ENCODE data around the gene BCL11A. TPM values are rescaled to one million over a fixed set of nuclear protein-coding genes. Genes with fewer than 3 reads are reported as not detected.
"Not testable (repeated sequence)": the region's sequence is repeated elsewhere in the genome, so short reads cannot be mapped to it uniquely, and the experiment has no call there.

Gene BCL11A
- total RNA-seq, 2 experiments from 2014 or later: not detected

GRCh38 chr2:60439219-60439974 is 114.1 kb downstream of the BCL11A start:
- Mint-ChIP-seq H3K4me3 (no peak overlapping the region), H3K36me3 (ENCODE audit: low read depth) (no peaks in the 10 kb centered on the region), H3K27me3 (no peaks in the 10 kb centered on the region), H3K27ac (no peak overlapping the region), H3K4me1 (no peaks in the 10 kb centered on the region), H3K9me3 (no peaks in the 10 kb centered on the region)
- ChIA-PET POLR2A (no interaction called here), CTCF (no interaction called here)
- no peak for DNase-seq

GRCh38 chr2:60438653-60439052 is 114.8 kb downstream of the BCL11A start:
- H3K4me1 Mint-ChIP-seq: no peaks in the 10 kb centered on the region
- no peak overlapping the region for H3K27ac Mint-ChIP-seq
- ChIA-PET CTCF (no interaction called here), POLR2A (no interaction called here)
- H3K4me3 Mint-ChIP-seq: no peak overlapping the region
- DNase-seq: no peak
- no peaks in the 10 kb centered on the region for H3K36me3 Mint-ChIP-seq (ENCODE audit: low read depth)
- no peaks in the 10 kb centered on the region for H3K27me3 Mint-ChIP-seq
- no peaks in the 10 kb centered on the region for H3K9me3 Mint-ChIP-seq

- no peak for DNase-seq
- POLR2A ChIA-PET: no interaction called here
These were observed 115.3 kb downstream of the BCL11A start for GRCh38 chr2:60438131-60438530.

GRCh38 chr2:60437080-60437696 is 116.3 kb downstream of the BCL11A start:
- no peak for DNase-seq
- Mint-ChIP-seq H3K9me3 (no peaks in the 10 kb centered on the region), H3K27ac (no peak overlapping the region), H3K4me3 (no peak overlapping the region), H3K36me3 (ENCODE audit: low read depth) (no peaks in the 10 kb centered on the region), H3K4me1 (no peaks in the 10 kb centered on the region), H3K27me3 (no peaks in the 10 kb centered on the region)
- ChIA-PET POLR2A (no interaction called here), CTCF (no interaction called here)

More at GRCh38 chr2:60438131-60438530, 115.3 kb downstream of the BCL11A start:
- Mint-ChIP-seq H3K4me1 (no peaks in the 10 kb centered on the region), H3K27ac (no peak overlapping the region), H3K9me3 (no peaks in the 10 kb centered on the region), H3K4me3 (no peak overlapping the region), H3K27me3 (no peaks in the 10 kb centered on the region), H3K36me3 (ENCODE audit: low read depth) (no peaks in the 10 kb centered on the region)
- CTCF ChIA-PET: no interaction called here

GRCh38 chr2:60433018-60433596 is 120.3 kb downstream of the BCL11A start:
- CTCF ChIA-PET: no interaction called here

GRCh38 chr2:60432035-60432601 is 121.3 kb downstream of the BCL11A start:
- H3K4me3 Mint-ChIP-seq: no peak overlapping the region
- H3K4me1 Mint-ChIP-seq: no peaks in the 10 kb centered on the region
- CTCF ChIA-PET: no interaction called here
- no peak for DNase-seq
- no peak overlapping the region for H3K27ac Mint-ChIP-seq
- no peaks in the 10 kb centered on the region for H3K9me3 Mint-ChIP-seq
- no peaks in the 10 kb centered on the region for H3K27me3 Mint-ChIP-seq
- POLR2A ChIA-PET: no interaction called here
- H3K36me3 Mint-ChIP-seq (ENCODE audit: low read depth): no peaks in the 10 kb centered on the region

More at GRCh38 chr2:60433018-60433596, 120.3 kb downstream of the BCL11A start:
- no peaks in the 10 kb centered on the region for H3K27me3 Mint-ChIP-seq
- no peaks in the 10 kb centered on the region for H3K36me3 Mint-ChIP-seq (ENCODE audit: low read depth)
- POLR2A ChIA-PET: no interaction called here
- H3K27ac Mint-ChIP-seq: no peak overlapping the region
- no peak overlapping the region for H3K4me3 Mint-ChIP-seq
- no peaks in the 10 kb centered on the region for H3K4me1 Mint-ChIP-seq
- H3K9me3 Mint-ChIP-seq: no peaks in the 10 kb centered on the region
- no peak for DNase-seq

GRCh38 chr2:60429681-60430080 is 123.8 kb downstream of the BCL11A start:
- POLR2A ChIA-PET: no interaction called here
- Mint-ChIP-seq H3K36me3 (ENCODE audit: low read depth) (no peaks in the 10 kb centered on the region), H3K9me3 (no peaks in the 10 kb centered on the region), H3K4me1 (no peaks in the 10 kb centered on the region), H3K27me3 (no peaks in the 10 kb centered on the region), H3K4me3 (no peak overlapping the region), H3K27ac (no peak overlapping the region)
- no peak for DNase-seq
- CTCF ChIA-PET: no interaction called here

- Mint-ChIP-seq H3K36me3 (ENCODE audit: low read depth) (no peaks in the 10 kb centered on the region), H3K27ac (no peak overlapping the region), H3K4me1 (no peaks in the 10 kb centered on the region), H3K9me3 (no peaks in the 10 kb centered on the region), H3K27me3 (no peaks in the 10 kb centered on the region), H3K4me3 (no peak overlapping the region)
- CTCF ChIA-PET: no interaction called here
- POLR2A ChIA-PET: no interaction called here
- DNase-seq: no peak
These were observed 126.6 kb downstream of the BCL11A start for GRCh38 chr2:60426880-60427279.

GRCh38 chr2:60426341-60426740 is 127.1 kb downstream of the BCL11A start:
- no peaks in the 10 kb centered on the region for H3K9me3 Mint-ChIP-seq
- H3K4me1 Mint-ChIP-seq: no peaks in the 10 kb centered on the region
- no peak overlapping the region for H3K27ac Mint-ChIP-seq
- no peak for DNase-seq
- H3K36me3 Mint-ChIP-seq (ENCODE audit: low read depth): no peaks in the 10 kb centered on the region
- CTCF ChIA-PET: no interaction called here
- POLR2A ChIA-PET: no interaction called here
- H3K4me3 Mint-ChIP-seq: no peak overlapping the region
- H3K27me3 Mint-ChIP-seq: no peaks in the 10 kb centered on the region

GRCh38 chr2:60424233-60424632 is 129.2 kb downstream of the BCL11A start:
- no peak for DNase-seq
- no peak overlapping the region for H3K27ac Mint-ChIP-seq
- ChIA-PET CTCF (no interaction called here), POLR2A (no interaction called here)
- H3K4me3 Mint-ChIP-seq: no peak overlapping the region
- H3K9me3 Mint-ChIP-seq: no peaks in the 10 kb centered on the region
- no peaks in the 10 kb centered on the region for H3K27me3 Mint-ChIP-seq
- H3K36me3 Mint-ChIP-seq (ENCODE audit: low read depth): no peaks in the 10 kb centered on the region
- no peaks in the 10 kb centered on the region for H3K4me1 Mint-ChIP-seq

- POLR2A ChIA-PET: no interaction called here
- CTCF ChIA-PET: no interaction called here
- no peak for DNase-seq
- Mint-ChIP-seq H3K27ac (no peak overlapping the region), H3K9me3 (no peaks in the 10 kb centered on the region), H3K36me3 (ENCODE audit: low read depth) (no peaks in the 10 kb centered on the region), H3K4me1 (no peaks in the 10 kb centered on the region), H3K4me3 (no peak overlapping the region), H3K27me3 (no peaks in the 10 kb centered on the region)
These were observed 129.9 kb downstream of the BCL11A start for GRCh38 chr2:60423505-60423904.

GRCh38 chr2:60422826-60423483 is 130.5 kb downstream of the BCL11A start:
- Mint-ChIP-seq H3K36me3 (ENCODE audit: low read depth) (no peaks in the 10 kb centered on the region), H3K27me3 (no peaks in the 10 kb centered on the region), H3K4me1 (no peaks in the 10 kb centered on the region), H3K27ac (no peak overlapping the region), H3K4me3 (no peak overlapping the region), H3K9me3 (no peaks in the 10 kb centered on the region)
- ChIA-PET CTCF (no interaction called here), POLR2A (no interaction called here)
- no peak for DNase-seq

- H3K4me3 Mint-ChIP-seq; CTCF ChIA-PET; H3K9me3 Mint-ChIP-seq; H3K27ac Mint-ChIP-seq; H3K36me3 Mint-ChIP-seq (ENCODE audit: low read depth); H3K4me1 Mint-ChIP-seq; POLR2A ChIA-PET; DNase-seq; H3K27me3 Mint-ChIP-seq: not testable (repeated sequence)
These were observed 136.2 kb downstream of the BCL11A start for GRCh38 chr2:60417210-60417609.
